ENCODE measurements around the gene ACVR1. TPM values are rescaled to one million over a fixed set of nuclear protein-coding genes. Genes with fewer than 3 reads are reported as not detected.

Gene ACVR1
- total RNA-seq, 1 experiment from 2014 or later: 7.3 TPM

GRCh38 chr2:157856187-157856515 is 20.0 kb downstream of the ACVR1 start:
- H3K4me3 ChIP-seq (ENCODE audit: insufficient read depth, low read depth, low read length): no peak overlapping the region
- no peaks in the 10 kb centered on the region for H3K27me3 ChIP-seq (ENCODE audit: control insufficient read depth, insufficient read depth, low read length)
- DNase-seq: no peak
- H3K36me3 ChIP-seq (replicated peaks; ENCODE audit: control insufficient read depth, insufficient read depth, low read length): no peaks in the 10 kb centered on the region

- no peak overlapping the region for H3K4me3 ChIP-seq (ENCODE audit: insufficient read depth, low read depth, low read length)
- H3K27me3 ChIP-seq (ENCODE audit: control insufficient read depth, insufficient read depth, low read length): no peaks in the 10 kb centered on the region
- no peak for DNase-seq
- no peaks in the 10 kb centered on the region for H3K36me3 ChIP-seq (replicated peaks; ENCODE audit: control insufficient read depth, insufficient read depth, low read length)
These were observed 22.3 kb downstream of the ACVR1 start for GRCh38 chr2:157853820-157854219.

DNA sequence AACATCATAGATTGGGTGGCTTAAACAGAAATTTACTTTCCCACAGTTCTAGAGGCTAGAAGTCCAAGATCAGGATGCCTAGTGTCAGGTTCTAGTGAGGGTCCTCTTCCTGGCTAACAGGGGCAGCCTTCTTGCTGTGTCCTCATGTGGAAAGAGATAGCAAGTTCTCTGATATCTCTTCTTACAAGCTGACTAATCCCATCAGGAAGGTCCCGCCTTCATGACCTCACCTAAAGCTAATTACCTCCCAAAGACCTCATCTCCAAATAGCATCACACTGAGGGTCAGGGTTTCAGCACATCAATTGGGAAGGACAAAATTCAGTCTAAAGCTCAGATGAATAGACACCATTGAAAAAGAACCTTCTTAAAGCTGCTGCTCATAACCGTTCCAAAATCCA is 22.9 kb downstream of the ACVR1 start:
- no peak overlapping the region for H3K4me3 ChIP-seq (ENCODE audit: insufficient read depth, low read depth, low read length)
- no peaks in the 10 kb centered on the region for H3K27me3 ChIP-seq (ENCODE audit: control insufficient read depth, insufficient read depth, low read length)
- no peaks in the 10 kb centered on the region for H3K36me3 ChIP-seq (replicated peaks; ENCODE audit: control insufficient read depth, insufficient read depth, low read length)
- DNase-seq: no peak

- no peak for DNase-seq
- Histone ChIP-seq H3K4me3 (ENCODE audit: insufficient read depth, low read depth, low read length) (no peak overlapping the region), H3K36me3 (replicated peaks; ENCODE audit: control insufficient read depth, insufficient read depth, low read length) (no peaks in the 10 kb centered on the region), H3K27me3 (ENCODE audit: control insufficient read depth, insufficient read depth, low read length) (no peaks in the 10 kb centered on the region)
These were observed 26.5 kb downstream of the ACVR1 start for GRCh38 chr2:157849591-157849990.

GRCh38 chr2:157848213-157848612 is 27.9 kb downstream of the ACVR1 start:
- no peaks in the 10 kb centered on the region for H3K27me3 ChIP-seq (ENCODE audit: control insufficient read depth, insufficient read depth, low read length)
- H3K36me3 ChIP-seq (replicated peaks; ENCODE audit: control insufficient read depth, insufficient read depth, low read length): no peaks in the 10 kb centered on the region
- H3K4me3 ChIP-seq (ENCODE audit: insufficient read depth, low read depth, low read length): no peak overlapping the region
- no peak for DNase-seq

- DNase-seq: no peak
- no peaks in the 10 kb centered on the region for H3K36me3 ChIP-seq (replicated peaks; ENCODE audit: control insufficient read depth, insufficient read depth, low read length)
- no peak overlapping the region for H3K4me3 ChIP-seq (ENCODE audit: insufficient read depth, low read depth, low read length)
- no peaks in the 10 kb centered on the region for H3K27me3 ChIP-seq (ENCODE audit: control insufficient read depth, insufficient read depth, low read length)
These were observed 31.0 kb downstream of the ACVR1 start for GRCh38 chr2:157845081-157845480.

DNA sequence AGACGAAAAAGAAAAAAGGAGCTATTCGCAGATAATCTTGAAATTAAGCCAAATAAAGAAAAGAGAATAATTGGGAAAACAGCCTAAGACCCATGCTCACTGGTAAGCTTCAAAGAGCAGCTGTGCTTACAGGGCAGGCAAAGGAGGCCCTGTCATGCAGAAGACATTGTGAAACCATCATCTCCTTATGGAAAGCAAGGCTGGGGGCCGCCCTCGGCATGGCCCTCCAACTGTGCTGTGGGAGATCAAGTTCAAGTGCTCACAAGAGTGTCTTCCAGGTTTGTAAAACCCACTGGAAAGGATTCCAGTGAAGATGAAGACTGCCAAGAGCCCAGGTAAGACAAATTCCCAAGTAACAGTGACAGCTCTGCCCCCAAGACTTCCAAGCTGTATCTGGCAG is 32.2 kb downstream of the ACVR1 start:
- Histone ChIP-seq H3K27me3 (ENCODE audit: control insufficient read depth, insufficient read depth, low read length) (no peaks in the 10 kb centered on the region), H3K36me3 (replicated peaks; ENCODE audit: control insufficient read depth, insufficient read depth, low read length) (no peaks in the 10 kb centered on the region), H3K4me3 (ENCODE audit: insufficient read depth, low read depth, low read length) (no peak overlapping the region)
- DNase-seq: no peak

DNA sequence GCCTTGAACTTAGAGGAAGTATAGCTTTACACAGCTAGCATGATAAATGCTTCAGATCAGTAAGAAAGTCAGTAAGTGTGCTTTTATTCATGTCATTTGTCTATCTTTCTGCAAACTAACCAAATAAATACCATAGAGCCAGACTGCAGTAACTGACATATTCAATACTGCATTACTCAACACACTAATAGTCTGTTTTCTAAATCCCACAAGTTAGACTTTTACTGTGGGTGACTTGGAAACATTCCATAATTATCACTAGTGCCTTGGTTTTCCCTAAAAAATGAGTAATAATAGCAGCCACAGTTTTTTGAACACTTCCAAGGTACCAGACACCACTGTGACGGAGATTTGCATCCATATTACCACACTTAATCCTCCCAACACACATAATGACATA is 33.0 kb downstream of the ACVR1 start:
- H3K27me3 ChIP-seq (ENCODE audit: control insufficient read depth, insufficient read depth, low read length): no peaks in the 10 kb centered on the region
- DNase-seq: no peak
- H3K4me3 ChIP-seq (ENCODE audit: insufficient read depth, low read depth, low read length): no peak overlapping the region
- H3K36me3 ChIP-seq (replicated peaks; ENCODE audit: control insufficient read depth, insufficient read depth, low read length): no peaks in the 10 kb centered on the region

DNA sequence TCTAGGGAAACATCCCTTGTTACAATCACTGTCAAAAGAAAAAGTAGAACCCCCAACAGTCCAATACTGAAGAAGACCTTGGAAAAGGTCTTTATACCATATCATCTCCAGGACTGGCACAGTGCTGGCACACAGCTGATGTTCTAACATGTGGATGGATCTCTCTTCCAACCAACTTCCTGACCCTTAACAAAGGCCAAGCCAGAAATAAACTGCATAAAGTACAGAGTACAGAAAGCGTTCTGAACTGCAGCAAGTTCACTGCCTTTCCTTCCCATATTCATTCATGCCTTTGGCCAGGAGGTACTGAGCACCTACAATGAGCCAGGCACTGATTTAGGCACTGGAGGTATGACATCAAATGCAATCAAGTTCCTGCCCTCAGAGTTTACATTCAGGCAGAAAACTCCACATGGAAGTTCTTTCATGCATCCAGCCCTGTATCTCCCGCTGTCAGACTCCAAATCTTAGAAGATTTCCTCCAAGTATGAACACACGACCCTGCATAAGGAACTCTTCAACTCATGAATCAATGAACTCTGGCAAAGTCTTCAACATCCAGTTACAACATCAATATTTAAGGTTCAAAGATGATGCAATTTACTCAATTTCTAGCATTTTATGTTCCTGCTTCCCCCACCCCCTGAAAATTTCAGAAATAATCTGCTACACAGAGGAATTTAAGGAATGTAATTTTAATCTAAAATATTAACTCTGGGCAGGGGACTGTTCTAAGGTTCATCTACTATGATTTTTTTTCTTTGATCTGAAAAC is 33.8 kb downstream of the ACVR1 start:
- H3K36me3 ChIP-seq (replicated peaks; ENCODE audit: control insufficient read depth, insufficient read depth, low read length): no peaks in the 10 kb centered on the region
- no peak overlapping the region for H3K4me3 ChIP-seq (ENCODE audit: insufficient read depth, low read depth, low read length)
- no peaks in the 10 kb centered on the region for H3K27me3 ChIP-seq (ENCODE audit: control insufficient read depth, insufficient read depth, low read length)
- no peak for DNase-seq

DNA sequence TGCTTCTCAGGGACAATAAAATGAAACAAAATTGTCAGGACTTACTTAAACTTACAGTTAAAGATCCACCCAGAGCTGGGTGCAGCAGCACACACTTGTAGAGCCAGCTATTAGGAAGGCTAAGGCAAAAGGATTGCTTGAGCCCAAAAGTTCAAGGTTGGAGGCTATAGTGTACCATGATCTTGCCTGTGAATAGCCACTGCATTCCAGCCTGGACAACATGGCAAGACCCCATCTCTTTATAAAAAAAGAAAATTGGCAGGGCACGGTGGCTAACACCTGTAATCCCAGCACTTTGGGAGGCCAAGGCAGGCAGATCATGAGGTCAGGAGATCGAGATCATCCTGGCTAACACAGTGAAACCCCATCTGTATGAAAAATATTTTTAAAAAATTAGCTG is 34.6 kb downstream of the ACVR1 start:
- H3K4me3 ChIP-seq (ENCODE audit: insufficient read depth, low read depth, low read length): no peak overlapping the region
- DNase-seq: no peak
- no peaks in the 10 kb centered on the region for H3K27me3 ChIP-seq (ENCODE audit: control insufficient read depth, insufficient read depth, low read length)
- H3K36me3 ChIP-seq (replicated peaks; ENCODE audit: control insufficient read depth, insufficient read depth, low read length): no peaks in the 10 kb centered on the region

- DNase-seq: peak; percentile 27
These were observed 35.5 kb downstream of the ACVR1 start for GRCh38 chr2:157840568-157841156.

GRCh38 chr2:157839822-157840221 is 36.3 kb downstream of the ACVR1 start:
- peak; percentile 48 for DNase-seq
- H3K27me3 ChIP-seq (ENCODE audit: control insufficient read depth, insufficient read depth, low read length): no peaks in the 10 kb centered on the region
- no peak overlapping the region for H3K4me3 ChIP-seq (ENCODE audit: insufficient read depth, low read depth, low read length)
- H3K36me3 ChIP-seq (replicated peaks; ENCODE audit: control insufficient read depth, insufficient read depth, low read length): no peaks in the 10 kb centered on the region

More at GRCh38 chr2:157840568-157841156, 35.5 kb downstream of the ACVR1 start:
- no peaks in the 10 kb centered on the region for H3K36me3 ChIP-seq (replicated peaks; ENCODE audit: control insufficient read depth, insufficient read depth, low read length)
- H3K27me3 ChIP-seq (ENCODE audit: control insufficient read depth, insufficient read depth, low read length): no peaks in the 10 kb centered on the region
- H3K4me3 ChIP-seq (ENCODE audit: insufficient read depth, low read depth, low read length): no peak overlapping the region

- Histone ChIP-seq H3K36me3 (replicated peaks; ENCODE audit: control insufficient read depth, insufficient read depth, low read length) (no peaks in the 10 kb centered on the region), H3K27me3 (ENCODE audit: control insufficient read depth, insufficient read depth, low read length) (no peaks in the 10 kb centered on the region), H3K4me3 (ENCODE audit: insufficient read depth, low read depth, low read length) (no peak overlapping the region)
- DNase-seq: peak; percentile 79
These were observed 36.8 kb downstream of the ACVR1 start for GRCh38 chr2:157839162-157839801.

- no peak for DNase-seq
- Histone ChIP-seq H3K4me3 (ENCODE audit: insufficient read depth, low read depth, low read length) (no peak overlapping the region), H3K36me3 (replicated peaks; ENCODE audit: control insufficient read depth, insufficient read depth, low read length) (no peaks in the 10 kb centered on the region), H3K27me3 (ENCODE audit: control insufficient read depth, insufficient read depth, low read length) (no peaks in the 10 kb centered on the region)
These were observed 37.5 kb downstream of the ACVR1 start for GRCh38 chr2:157838442-157839161.
